ENCODE data around the gene SLC35E1. TPM values are rescaled to one million over a fixed set of nuclear protein-coding genes. Genes with fewer than 3 reads are reported as not detected.

SLC35E1 gene
- total RNA-seq, 6 experiments from 2014 or later, result 17.2 to 27.4 (median 20.1) TPM

- no peak for ATAC-seq
- 100% methylated on average over 9 of the region's 54 CpGs for WGBS (ENCODE audit: insufficient coverage, low coverage, low lambda C conversion rate, missing lambda C conversion rate)
- peaks cover 0 to 88% (median 52%) of the 10 kb centered on the region in 4 donors for H3K36me3 ChIP-seq
Measured at GRCh38 chr19:16524991-16525734, 47.1 kb downstream of the SLC35E1 start.

GRCh38 chr19:16522559-16523377, 49.4 kb downstream of the SLC35E1 start:
- DNase-seq (no peak), ATAC-seq (no peak)
- WGBS (ENCODE audit: insufficient coverage, low coverage, low lambda C conversion rate, missing lambda C conversion rate), result 97% methylated on average over 5 of the region's 25 CpGs
- TF ChIP-seq POLR2A (IDR thresholded peaks at IDR 0.05), result no peak
- no peak for TF ChIP-seq CTCF (IDR thresholded peaks at IDR 0.05)
- peaks cover 0 to 90% (median 43%) of the 10 kb centered on the region in 4 donors for H3K36me3 ChIP-seq
- H3K27me3 ChIP-seq, result no peaks in the 10 kb centered on the region
- peaks cover 0 to 17% (median 8%) of the 10 kb centered on the region in 4 donors for H3K4me1 ChIP-seq
- H3K4me3 ChIP-seq, result no peak overlapping the region
- no peak overlapping the region for H3K27ac ChIP-seq
- H3K9me3 ChIP-seq, result no peaks in the 10 kb centered on the region
- intact Hi-C loops (cut with DNase I), result no loop called here

More at GRCh38 chr19:16524991-16525734, 47.1 kb downstream of the SLC35E1 start:
- H3K9me3 ChIP-seq, result no peaks in the 10 kb centered on the region
- no peak overlapping the region for H3K27ac ChIP-seq
- peaks cover 0 to 18% (median 8%) of the 10 kb centered on the region in 4 donors for H3K4me1 ChIP-seq
- TF ChIP-seq CTCF (IDR thresholded peaks at IDR 0.05), result no peak
- no peak for TF ChIP-seq POLR2A (IDR thresholded peaks at IDR 0.05)
- H3K27me3 ChIP-seq, result no peaks in the 10 kb centered on the region
- intact Hi-C loops (cut with DNase I), result no loop called here
- no peak for DNase-seq
- no peak overlapping the region for H3K4me3 ChIP-seq

GRCh38 chr19:16521715-16522289, 50.4 kb downstream of the SLC35E1 start:
- WGBS (ENCODE audit: insufficient coverage, low coverage, low lambda C conversion rate, missing lambda C conversion rate), result 80% methylated on average over 1 of the region's 10 CpGs

More at GRCh38 chr19:16521715-16522289, 50.4 kb downstream of the SLC35E1 start:
- no peak overlapping the region for H3K27ac ChIP-seq
- DNase-seq (no peak), ATAC-seq (no peak)
- intact Hi-C loops (cut with DNase I), result no loop called here
- H3K9me3 ChIP-seq, result no peaks in the 10 kb centered on the region
- no peak for TF ChIP-seq CTCF (IDR thresholded peaks at IDR 0.05)
- no peak for TF ChIP-seq POLR2A (IDR thresholded peaks at IDR 0.05)
- H3K36me3 ChIP-seq, result peaks cover 0 to 85% (median 39%) of the 10 kb centered on the region in 4 donors
- no peaks in the 10 kb centered on the region for H3K27me3 ChIP-seq
- no peak overlapping the region for H3K4me3 ChIP-seq
- peaks cover 0 to 13% (median 4%) of the 10 kb centered on the region in 4 donors for H3K4me1 ChIP-seq

Measured in right lobe of liver (tissue), 6 donors.